Astrocyte of the spinal cord (primary cell): ENCODE measurements around the gene IL20RB.

Experiments
- DNase-seq: peaks from one replicate; pipeline ENCODE4 v3.0.0; 2011; ENCODE audit warnings: low read depth, low spot score
- H3K4me3 ChIP-seq: 2 replicates; pipeline ENCODE4 v1.5.1; 2011; ENCODE audit warnings: low read depth, mild to moderate bottlenecking, low read length, moderate library complexity
- CTCF ChIP-seq: IDR thresholded peaks from 2 replicates; pipeline ENCODE4 v1.5.1; 2012; ENCODE audit warnings: low read depth, mild to moderate bottlenecking, low read length, inconsistent platforms
- in situ Hi-C: cut with HindIII; loops from 2 replicates; pipeline ENCODE4 v1.10.0; 2017; ENCODE audit warnings: low sequenced_read_pairs

The IL20RB gene

GRCh38 chr3:136916223-136916622 lies 41.6 kb upstream of the IL20RB start:
- no peak overlapping the region for H3K4me3 ChIP-seq
- no peak for DNase-seq
- no peak for TF ChIP-seq CTCF
- in situ Hi-C loops: no loop called here

- no peak overlapping the region for H3K4me3 ChIP-seq
- DNase-seq: no peak
- no peak for TF ChIP-seq CTCF
- in situ Hi-C loops: no loop called here
Observed at GRCh38 chr3:136919799-136920580, 37.8 kb upstream of the IL20RB start.

DNA sequence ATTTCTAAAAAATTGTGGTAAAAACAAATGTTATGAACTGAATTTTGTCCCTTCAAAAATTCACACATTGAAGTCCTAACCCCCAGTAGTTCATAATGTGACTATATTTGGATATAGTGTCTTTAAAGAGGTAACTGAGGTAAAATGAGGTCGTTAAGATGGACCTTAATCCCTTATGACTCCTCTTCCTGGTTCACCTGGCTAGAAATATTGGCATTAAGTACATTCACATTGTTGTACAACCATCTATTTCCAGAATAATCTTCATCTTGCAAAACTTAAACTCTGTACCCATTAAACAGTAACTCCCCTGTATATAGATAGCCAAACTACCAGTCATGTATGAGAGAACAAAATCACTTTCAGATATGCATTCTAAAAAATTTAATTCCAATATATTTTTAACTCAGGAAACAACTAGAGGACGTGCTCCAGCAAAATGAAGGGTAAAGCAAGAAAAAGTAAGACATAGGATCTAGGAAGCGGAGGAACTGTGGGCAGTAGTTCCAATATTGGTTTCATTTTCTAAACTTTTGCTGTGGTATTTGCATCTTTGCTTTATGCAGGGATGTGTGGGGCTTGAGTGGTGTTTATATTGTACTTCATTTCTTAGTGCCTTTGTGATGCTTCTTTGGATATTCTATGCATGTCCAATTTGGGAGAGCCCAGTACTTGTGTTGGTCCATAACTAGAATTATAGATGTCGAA lies 36.7 kb upstream of the IL20RB start:
- in situ Hi-C loops: no loop called here
- DNase-seq: no peak
- TF ChIP-seq CTCF: no peak
- no peak overlapping the region for H3K4me3 ChIP-seq

- in situ Hi-C loops: no loop called here
- no peak for DNase-seq
- H3K4me3 ChIP-seq: no peak overlapping the region
- TF ChIP-seq CTCF: no peak
Observed at GRCh38 chr3:136925425-136926190, 32.2 kb upstream of the IL20RB start.

- in situ Hi-C loops: no loop called here
- no peak for TF ChIP-seq CTCF
- H3K4me3 ChIP-seq: no peak overlapping the region
Observed at GRCh38 chr3:136928240-136928639, 29.5 kb upstream of the IL20RB start.

DNA sequence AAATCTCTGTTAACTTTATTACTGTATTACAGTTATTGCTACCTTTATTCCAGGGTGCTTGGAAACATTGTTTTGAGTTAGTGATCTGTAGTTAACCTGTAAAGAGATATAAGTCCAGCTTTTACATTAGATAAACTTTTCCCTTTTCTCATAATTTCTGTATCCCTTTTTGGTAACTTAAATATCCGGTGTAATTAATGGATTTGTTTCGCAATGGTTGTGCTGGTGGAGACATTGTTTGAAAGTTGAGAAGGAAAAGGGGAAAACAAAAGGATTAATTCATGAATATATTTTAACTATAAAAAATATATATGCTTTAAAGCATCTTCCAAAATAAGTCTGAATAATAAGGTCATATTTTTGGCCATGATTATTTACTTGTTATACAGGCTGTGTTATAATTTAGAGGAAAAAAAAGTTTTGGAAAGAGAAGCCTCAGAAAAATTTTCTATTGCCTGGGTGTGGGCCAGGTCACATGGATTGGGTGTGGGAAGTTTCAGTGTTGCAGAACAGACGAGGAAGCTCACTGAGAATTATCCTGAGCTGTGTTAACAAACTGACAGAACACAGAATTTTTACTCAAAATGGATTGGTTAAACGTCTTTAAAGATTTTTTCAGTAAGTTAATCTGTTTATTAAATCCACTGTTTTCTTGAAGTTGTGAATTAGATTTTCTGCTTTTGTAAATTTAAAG lies 27.7 kb upstream of the IL20RB start:
- in situ Hi-C loops: no loop called here
- no peak overlapping the region for H3K4me3 ChIP-seq
- DNase-seq: peak; percentile 15
- TF ChIP-seq CTCF: no peak

More at GRCh38 chr3:136928240-136928639, 29.5 kb upstream of the IL20RB start:
- DNase-seq: no peak
